ENCODE measurements around the gene TWSG1.

DNA sequence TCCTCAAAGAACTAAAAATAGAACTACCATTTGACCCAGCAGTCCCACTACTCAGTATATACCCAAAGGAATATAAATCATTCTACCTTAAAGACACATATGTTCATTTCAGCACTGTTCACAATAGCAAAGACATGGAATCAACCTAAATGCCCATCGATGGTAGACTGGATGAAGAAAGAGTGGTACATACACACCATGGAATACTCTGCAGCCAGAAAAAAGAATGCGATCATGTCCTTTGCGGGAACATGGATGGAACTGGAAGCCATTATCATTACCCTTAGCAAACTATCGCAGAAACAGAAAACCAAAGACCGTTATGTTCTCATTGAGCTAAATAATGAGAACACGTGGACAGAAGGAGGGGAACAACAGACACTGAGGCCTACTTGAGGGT lies 44.5 kb downstream of the TWSG1 start:
- no peak for TF ChIP-seq POLR2AphosphoS5 (IDR thresholded peaks at IDR 0.05)
- TF ChIP-seq, protein P1, sequence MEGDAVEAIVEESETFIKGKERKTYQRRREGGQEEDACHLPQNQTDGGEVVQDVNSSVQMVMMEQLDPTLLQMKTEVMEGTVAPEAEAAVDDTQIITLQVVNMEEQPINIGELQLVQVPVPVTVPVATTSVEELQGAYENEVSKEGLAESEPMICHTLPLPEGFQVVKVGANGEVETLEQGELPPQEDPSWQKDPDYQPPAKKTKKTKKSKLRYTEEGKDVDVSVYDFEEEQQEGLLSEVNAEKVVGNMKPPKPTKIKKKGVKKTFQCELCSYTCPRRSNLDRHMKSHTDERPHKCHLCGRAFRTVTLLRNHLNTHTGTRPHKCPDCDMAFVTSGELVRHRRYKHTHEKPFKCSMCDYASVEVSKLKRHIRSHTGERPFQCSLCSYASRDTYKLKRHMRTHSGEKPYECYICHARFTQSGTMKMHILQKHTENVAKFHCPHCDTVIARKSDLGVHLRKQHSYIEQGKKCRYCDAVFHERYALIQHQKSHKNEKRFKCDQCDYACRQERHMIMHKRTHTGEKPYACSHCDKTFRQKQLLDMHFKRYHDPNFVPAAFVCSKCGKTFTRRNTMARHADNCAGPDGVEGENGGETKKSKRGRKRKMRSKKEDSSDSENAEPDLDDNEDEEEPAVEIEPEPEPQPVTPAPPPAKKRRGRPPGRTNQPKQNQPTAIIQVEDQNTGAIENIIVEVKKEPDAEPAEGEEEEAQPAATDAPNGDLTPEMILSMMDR (IDR thresholded peaks at IDR 0.05 in 8 of 11, conservative IDR thresholded peaks at IDR 0.05 in 3 of 11) = no peak
